T-helper 1 cell treated with Interleukin-12 subunit alpha and Interleukin-12 subunit beta and Interleukin-4 antibody, amounts not matched to agents 30 μg/mL and 1 μg/mL, for 36 hours (primary cell): ENCODE measurements around the gene GRK3.
"Not testable (repeated sequence)": the region's sequence is repeated elsewhere in the genome, so short reads cannot be mapped to it uniquely, and the experiment has no call there.

Source experiments
- H3K27ac Mint-ChIP-seq: one replicate; pipeline ENCODE4 v1.8.0; 2021; ENCODE audit warnings: mild to moderate bottlenecking, mixed read lengths
- H3K27me3 Mint-ChIP-seq: one replicate; pipeline ENCODE4 v1.8.0; 2021; ENCODE audit warnings: low read depth, mixed read lengths
- H3K36me3 Mint-ChIP-seq: one replicate; pipeline ENCODE4 v1.8.0; 2021; ENCODE audit warnings: low read depth, mixed read lengths
- H3K4me1 Mint-ChIP-seq: one replicate; pipeline ENCODE4 v1.8.0; 2021; ENCODE audit warnings: low read depth, mixed read lengths
- H3K4me3 Mint-ChIP-seq: one replicate; pipeline ENCODE4 v1.8.0; 2021; ENCODE audit warnings: mild to moderate bottlenecking, moderate library complexity, mixed read lengths
- H3K9me3 Mint-ChIP-seq: one replicate; pipeline ENCODE4 v1.8.0; 2021; ENCODE audit warnings: mixed read lengths

GRK3 gene

DNA sequence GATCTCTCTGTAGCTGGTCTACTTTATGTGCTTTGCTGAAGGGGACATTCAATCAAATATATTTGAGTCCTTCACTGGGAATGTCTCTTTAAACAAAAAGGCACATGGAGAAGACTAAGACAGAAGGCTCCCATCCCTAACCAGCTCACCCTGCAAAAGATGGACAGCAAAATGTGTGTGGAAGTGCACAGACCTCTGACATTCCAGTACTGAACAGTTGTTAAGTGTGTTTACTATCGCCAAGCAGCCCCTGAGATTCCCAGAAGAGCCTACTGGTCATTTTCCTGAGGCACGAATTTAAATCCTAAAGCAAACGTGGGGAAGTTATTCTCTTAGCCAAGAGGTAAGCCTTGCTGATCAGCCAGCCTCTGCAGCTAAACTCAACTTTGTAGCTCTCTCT lies 50.3 kb downstream of the GRK3 start:
- H3K4me1 Mint-ChIP-seq: peaks cover 17% of the 10 kb centered on the region
- H3K36me3 Mint-ChIP-seq: peaks cover 38% of the 10 kb centered on the region
- not testable (repeated sequence) for H3K4me3 Mint-ChIP-seq, H3K27ac Mint-ChIP-seq, H3K27me3 Mint-ChIP-seq
- peaks cover 21% of the 10 kb centered on the region for H3K9me3 Mint-ChIP-seq

DNA sequence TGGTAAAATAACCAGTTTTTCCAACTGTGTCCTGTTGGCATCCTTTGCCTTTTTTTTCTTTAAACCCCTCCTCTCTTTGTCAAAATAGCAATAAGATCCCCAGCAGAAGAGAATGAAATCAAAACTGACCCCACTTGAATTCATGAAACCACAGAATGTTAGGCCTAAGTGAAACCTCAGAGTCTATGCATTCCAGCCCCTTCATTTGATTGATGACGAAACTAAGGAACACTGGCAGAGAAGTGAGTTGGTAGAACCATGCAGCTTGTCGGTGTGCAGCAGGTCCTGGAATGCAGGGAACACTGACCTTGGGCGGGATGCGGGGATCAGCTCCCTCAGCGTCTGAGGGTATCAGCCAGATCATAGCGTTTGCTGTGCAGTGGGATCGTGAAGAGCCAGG lies 57.5 kb downstream of the GRK3 start:
- H3K27ac Mint-ChIP-seq: no peak overlapping the region
- H3K9me3 Mint-ChIP-seq: no peaks in the 10 kb centered on the region
- H3K27me3 Mint-ChIP-seq: no peaks in the 10 kb centered on the region
- H3K36me3 Mint-ChIP-seq: peaks cover 14% of the 10 kb centered on the region
- H3K4me1 Mint-ChIP-seq: peaks cover 48% of the 10 kb centered on the region
- no peak overlapping the region for H3K4me3 Mint-ChIP-seq

DNA sequence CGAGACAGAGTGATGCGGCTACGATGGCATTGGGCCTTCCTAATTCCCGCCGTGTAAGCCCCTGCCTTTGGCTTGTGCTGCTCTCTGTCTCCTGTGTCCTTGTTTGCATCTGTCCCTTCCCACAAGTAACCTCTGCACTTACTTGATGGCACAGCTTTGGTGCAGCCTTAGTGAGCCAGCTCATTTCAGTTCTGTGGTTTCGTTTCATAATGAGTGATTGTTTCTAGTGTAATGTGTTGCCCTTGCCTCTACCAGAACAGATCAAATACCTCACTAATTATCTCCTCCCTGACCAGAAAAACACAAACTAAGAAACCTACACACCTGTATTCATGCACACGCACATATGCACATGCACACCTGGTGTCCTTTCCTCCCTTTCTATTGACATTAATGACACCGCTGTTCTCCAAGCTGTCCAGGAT lies 58.8 kb downstream of the GRK3 start:
- Mint-ChIP-seq H3K36me3 (peaks cover 14% of the 10 kb centered on the region), H3K4me1 (peaks cover 44% of the 10 kb centered on the region), H3K4me3 (no peak overlapping the region), H3K27me3 (no peaks in the 10 kb centered on the region), H3K9me3 (no peaks in the 10 kb centered on the region), H3K27ac (peak overlapping the region; percentile 16)

DNA sequence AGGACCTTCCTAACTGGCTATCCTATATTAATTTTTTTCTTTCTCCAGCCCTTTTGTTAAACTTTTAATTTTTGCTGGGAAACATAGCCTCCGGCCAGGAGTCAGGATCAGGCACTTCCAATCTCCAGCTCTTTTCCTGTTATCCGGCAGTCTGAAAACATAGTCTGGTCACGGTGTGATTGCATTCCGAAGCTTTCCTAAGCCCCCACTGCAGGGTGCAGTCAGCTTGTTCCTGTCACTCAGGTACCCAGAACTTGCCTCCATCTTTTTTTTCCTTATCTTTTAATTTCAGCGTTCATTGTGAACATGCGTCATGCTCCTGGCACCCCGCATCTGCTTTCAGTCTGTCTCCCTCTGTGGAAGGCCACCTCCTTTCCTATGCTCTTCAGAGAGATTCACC lies 59.4 kb downstream of the GRK3 start:
- H3K4me3 Mint-ChIP-seq: no peak overlapping the region
- H3K27me3 Mint-ChIP-seq: no peaks in the 10 kb centered on the region
- peaks cover 40% of the 10 kb centered on the region for H3K4me1 Mint-ChIP-seq
- peak overlapping the region; percentile 16 for H3K27ac Mint-ChIP-seq
- peaks cover 10% of the 10 kb centered on the region for H3K36me3 Mint-ChIP-seq
- H3K9me3 Mint-ChIP-seq: no peaks in the 10 kb centered on the region

DNA sequence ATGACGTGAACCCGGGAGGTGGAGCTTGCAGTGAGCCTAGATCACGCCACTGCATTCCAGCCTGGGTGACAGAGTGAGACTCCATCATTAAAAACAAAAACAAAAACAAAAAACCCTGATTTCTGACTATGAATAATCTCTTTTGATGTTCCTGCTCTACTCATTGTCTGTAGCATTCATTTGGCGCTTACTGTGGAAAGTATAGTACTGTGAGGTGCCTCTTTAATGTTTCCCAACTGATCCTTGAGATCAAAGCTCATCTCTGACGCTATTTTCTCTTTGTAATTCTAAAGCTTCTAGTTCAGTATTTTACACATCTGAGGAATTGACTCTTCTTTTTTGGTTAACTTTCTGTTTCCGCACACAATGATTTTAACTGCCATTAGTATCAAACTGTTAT lies 60.0 kb downstream of the GRK3 start:
- Mint-ChIP-seq H3K36me3 (peaks cover 8% of the 10 kb centered on the region), H3K9me3 (no peaks in the 10 kb centered on the region)

DNA sequence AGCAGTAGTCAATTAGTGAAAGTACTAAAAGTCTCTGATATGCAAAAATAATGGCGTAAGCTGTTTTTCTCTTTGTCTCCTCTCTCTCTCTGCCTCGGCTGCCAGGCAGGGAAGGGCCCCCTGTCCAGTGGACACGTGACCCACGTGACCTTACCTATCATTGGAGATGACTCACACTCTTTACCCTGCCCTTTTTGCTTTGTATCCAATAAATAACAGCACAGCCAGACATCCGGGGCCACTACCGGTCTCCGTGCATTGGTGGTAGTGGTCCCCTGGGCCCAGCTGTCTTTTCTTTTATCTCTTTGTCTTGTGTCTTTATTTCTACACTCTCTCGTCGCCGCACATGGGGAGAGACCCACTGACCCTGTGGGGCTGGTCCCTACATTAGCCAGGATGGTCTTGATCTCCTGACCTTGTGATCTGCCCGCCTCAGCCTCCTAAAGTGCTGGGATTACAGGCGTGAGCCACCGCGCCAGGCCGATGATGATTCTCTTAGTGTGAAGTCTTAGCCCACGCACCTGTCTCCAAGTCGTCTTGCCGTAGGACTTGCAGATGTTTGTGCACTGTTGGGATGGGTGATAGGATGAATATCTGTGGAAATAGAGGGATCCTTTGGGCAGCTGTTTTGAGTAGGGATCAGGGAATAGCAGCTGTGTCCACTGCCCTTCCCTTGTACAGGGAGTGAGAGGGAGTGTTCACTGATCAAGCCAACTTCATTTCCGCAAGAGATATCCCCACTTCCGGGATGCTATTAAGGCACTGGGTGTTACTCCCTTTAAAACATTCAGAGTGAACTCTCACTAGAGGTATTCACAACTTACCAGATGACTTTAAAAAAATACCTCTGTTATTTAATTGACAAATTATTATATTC lies 61.5 kb downstream of the GRK3 start:
- not testable (repeated sequence) for H3K27ac Mint-ChIP-seq, H3K4me3 Mint-ChIP-seq, H3K36me3 Mint-ChIP-seq

More for the DNA sequence above, 60.0 kb downstream of the GRK3 start:
- Mint-ChIP-seq H3K4me1 (peaks cover 37% of the 10 kb centered on the region), H3K4me3 (no peak overlapping the region), H3K27ac (no peak overlapping the region), H3K27me3 (no peaks in the 10 kb centered on the region)

DNA sequence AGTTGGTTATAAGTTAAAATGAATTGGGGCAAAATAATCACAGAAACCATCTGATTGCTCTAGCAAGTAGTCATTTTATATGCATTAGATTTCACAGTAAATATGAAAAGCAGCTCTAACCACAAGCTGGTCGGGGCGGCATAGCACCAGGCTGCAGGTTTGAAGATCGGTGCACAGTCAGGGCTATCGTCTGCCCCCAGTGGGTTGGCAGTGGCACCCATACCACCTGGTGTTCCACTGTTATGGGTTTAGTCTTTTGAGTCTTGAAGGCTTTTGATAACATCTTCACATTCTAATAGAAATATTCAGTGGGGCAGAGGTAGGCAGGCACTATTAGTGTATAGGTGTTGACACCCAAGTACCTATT lies 62.1 kb downstream of the GRK3 start:
- Mint-ChIP-seq H3K9me3 (no peaks in the 10 kb centered on the region), H3K27me3 (no peaks in the 10 kb centered on the region), H3K36me3 (peaks cover 7% of the 10 kb centered on the region), H3K4me1 (peaks cover 30% of the 10 kb centered on the region), H3K27ac (no peak overlapping the region), H3K4me3 (no peak overlapping the region)

More for the DNA sequence above, 61.5 kb downstream of the GRK3 start:
- H3K9me3 Mint-ChIP-seq, H3K27me3 Mint-ChIP-seq: not testable (repeated sequence)
- H3K4me1 Mint-ChIP-seq: peaks cover 30% of the 10 kb centered on the region

DNA sequence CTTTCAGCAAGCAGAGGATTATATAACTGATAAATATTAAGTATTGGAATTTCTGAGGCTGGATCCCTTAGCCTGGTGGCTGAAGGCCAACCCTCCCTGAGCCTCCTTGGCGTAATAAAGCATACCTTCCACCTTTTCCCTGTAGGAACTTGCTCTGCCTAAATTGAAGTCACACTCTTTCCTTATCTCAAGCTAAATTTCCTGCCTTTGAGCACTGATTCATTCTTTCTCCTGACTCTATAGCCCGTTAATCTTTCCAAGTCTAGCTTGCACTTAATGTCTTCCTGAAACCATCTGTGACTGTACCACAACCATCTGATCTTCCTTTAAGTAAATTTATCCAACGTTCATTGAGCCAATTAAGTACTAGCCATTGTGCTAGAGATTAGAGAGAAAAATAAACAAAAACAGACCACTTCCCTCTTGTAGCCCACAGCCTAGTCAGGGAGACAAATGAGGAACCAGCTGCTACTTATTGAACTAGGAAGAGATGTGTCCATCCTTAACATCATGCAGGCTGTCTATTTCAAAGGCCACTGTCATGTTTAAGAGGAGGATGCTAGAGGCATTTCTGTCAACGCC lies 62.9 kb downstream of the GRK3 start:
- Mint-ChIP-seq H3K9me3 (no peaks in the 10 kb centered on the region), H3K27ac (no peak overlapping the region), H3K36me3 (peaks cover 7% of the 10 kb centered on the region), H3K4me3 (no peak overlapping the region), H3K4me1 (peaks cover 24% of the 10 kb centered on the region), H3K27me3 (no peaks in the 10 kb centered on the region)

DNA sequence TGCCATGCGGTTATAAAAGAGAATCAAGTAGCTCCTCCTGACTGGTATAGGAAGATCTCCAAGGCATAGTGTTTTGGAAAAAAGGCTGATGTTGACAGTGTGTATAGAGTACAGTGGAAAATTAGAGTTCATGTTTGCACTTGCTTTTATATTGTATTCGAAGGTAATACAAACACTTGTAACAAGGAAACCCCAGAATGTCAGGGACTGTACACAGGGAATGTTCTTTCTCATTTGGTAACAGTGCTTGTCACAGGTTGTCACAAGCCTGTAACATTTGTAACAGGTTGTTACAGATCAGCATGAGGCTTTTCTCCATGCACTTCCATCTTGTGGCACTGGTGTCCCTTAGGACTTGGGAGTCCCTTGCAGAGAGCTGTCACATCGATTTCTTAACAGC lies 64.0 kb downstream of the GRK3 start:
- peaks cover 4% of the 10 kb centered on the region for H3K36me3 Mint-ChIP-seq
- H3K9me3 Mint-ChIP-seq: no peaks in the 10 kb centered on the region
- H3K4me3 Mint-ChIP-seq: no peak overlapping the region
- H3K27me3 Mint-ChIP-seq: no peaks in the 10 kb centered on the region
- H3K27ac Mint-ChIP-seq: no peak overlapping the region
- H3K4me1 Mint-ChIP-seq: peaks cover 16% of the 10 kb centered on the region

DNA sequence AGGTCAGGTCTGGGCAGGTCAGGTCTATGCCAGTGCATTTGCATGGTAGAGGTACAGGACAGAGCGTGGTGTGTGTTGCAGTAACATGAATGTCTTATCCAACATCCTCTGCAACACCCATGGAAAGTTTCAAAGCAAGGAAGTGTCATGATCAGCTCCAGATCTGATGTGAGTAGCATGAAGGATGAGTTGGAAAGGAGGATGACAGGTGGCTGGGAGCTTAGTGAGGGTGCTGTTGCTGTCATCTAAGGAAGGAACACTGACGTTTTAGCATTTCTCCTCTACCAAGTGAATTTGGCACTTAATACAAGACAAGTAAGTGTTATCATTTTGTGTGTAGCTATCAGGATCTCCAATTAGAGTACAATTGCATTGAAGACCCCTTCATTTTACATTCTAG lies 65.1 kb downstream of the GRK3 start:
- Mint-ChIP-seq H3K4me3 (no peak overlapping the region), H3K27ac (no peak overlapping the region), H3K9me3 (no peaks in the 10 kb centered on the region), H3K27me3 (no peaks in the 10 kb centered on the region), H3K4me1 (peaks cover 12% of the 10 kb centered on the region), H3K36me3 (no peaks in the 10 kb centered on the region)

DNA sequence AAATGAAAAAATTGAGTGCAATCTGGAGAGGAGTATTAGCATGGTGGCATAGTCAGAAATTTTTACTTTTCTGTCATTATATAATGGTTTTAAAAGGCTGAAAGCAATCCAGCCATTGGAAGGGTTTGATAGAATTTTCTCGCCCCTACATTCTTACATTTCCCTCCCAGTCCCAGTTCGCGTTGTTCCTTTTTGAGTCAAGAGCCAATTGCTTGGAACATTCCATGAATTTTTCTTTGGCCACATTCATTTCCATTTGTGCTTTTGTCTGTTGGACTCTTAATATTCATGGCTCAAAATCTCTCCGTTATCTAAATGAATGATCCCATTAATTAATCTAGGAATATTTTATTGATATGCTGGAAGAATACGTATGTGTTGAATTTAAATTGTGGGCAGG lies 66.0 kb downstream of the GRK3 start:
- Mint-ChIP-seq H3K4me3 (no peak overlapping the region), H3K4me1 (peaks cover 11% of the 10 kb centered on the region), H3K9me3 (no peaks in the 10 kb centered on the region), H3K36me3 (no peaks in the 10 kb centered on the region), H3K27me3 (no peaks in the 10 kb centered on the region), H3K27ac (no peak overlapping the region)

DNA sequence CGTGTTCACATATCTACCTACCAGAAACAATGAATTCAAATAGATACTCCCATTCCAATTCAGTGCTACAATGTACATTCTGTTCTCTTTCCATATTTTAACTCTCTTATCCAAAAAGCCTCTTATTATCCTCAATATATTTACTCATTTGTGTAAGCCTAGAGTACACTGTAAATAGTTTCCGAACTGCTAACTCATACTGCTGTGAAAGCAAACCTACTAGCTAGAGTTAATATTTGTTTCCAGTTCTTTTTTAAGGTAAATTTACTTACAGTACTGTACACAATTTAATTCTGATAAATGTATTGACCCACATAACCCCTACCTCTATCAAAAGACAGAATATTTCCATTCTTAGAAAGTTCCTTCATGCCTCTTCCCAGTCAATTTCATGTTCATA lies 71.8 kb downstream of the GRK3 start:
- Mint-ChIP-seq H3K9me3 (peaks cover 22% of the 10 kb centered on the region), H3K4me1 (peaks cover 6% of the 10 kb centered on the region), H3K4me3 (no peak overlapping the region), H3K27ac (no peak overlapping the region), H3K36me3 (peaks cover 27% of the 10 kb centered on the region), H3K27me3 (no peaks in the 10 kb centered on the region)

DNA sequence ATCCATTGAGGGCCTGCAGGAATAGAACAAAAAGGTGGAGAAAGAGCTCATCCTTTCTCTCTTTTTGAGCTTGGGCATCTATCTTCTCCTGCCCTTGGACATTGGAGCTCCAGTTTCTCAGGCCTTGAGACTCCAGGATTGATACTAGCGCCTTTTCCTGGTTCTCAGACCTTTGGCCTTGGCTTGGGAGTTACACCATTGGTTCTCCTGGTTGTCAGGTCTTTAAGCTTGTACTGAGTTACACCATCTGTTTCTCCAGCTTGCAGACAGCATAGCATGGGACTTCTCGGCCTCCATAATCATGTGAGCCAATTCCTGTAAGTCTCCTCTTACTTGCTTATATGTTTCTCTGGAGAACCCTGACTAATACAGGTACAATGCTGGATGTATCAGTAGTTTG lies 72.6 kb downstream of the GRK3 start:
- Mint-ChIP-seq H3K4me1 (peaks cover 11% of the 10 kb centered on the region), H3K36me3 (peaks cover 30% of the 10 kb centered on the region), H3K9me3 (peaks cover 22% of the 10 kb centered on the region), H3K4me3 (no peak overlapping the region), H3K27me3 (no peaks in the 10 kb centered on the region), H3K27ac (no peak overlapping the region)

DNA sequence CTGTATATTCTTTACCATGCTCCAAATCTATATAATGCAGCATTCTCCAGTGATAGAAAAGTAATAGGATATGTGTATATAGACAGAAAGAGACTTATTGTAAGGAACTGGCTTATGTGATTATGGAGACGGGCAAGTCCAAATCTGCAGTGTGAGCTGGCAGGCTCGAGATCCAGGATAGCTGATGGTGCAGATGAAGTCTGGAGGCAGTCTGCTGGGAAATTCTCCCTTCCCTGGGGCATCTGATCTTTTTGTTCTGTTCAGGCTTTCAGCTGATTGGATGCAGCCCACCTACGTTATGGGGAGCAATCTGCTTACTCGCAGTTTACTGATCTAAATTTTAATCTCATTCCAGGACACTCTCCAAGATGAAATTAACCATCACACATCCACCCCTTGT lies 73.2 kb downstream of the GRK3 start:
- H3K9me3 Mint-ChIP-seq: peaks cover 22% of the 10 kb centered on the region
- H3K4me3 Mint-ChIP-seq: no peak overlapping the region

DNA sequence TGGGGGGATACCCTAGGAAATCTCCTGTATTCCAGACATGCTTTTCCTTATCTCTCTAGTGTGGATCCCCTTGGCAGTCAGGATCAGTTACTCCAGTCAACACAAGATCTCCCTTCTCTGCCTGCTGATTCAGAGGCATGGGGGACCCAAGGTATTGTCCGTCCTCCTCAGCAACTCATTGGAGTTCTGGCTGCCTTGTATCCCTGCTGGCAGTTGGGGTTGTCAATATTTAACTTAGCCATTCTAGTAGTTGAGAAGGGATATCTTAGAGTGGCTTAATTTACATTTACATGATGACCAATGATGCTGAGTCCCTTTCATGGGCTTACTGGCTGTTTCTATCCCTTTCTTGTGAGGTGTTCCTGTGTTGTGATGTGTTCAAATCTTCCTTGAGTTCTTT lies 74.2 kb downstream of the GRK3 start:
- Mint-ChIP-seq H3K27me3 (no peaks in the 10 kb centered on the region), H3K4me3 (no peak overlapping the region), H3K27ac (no peak overlapping the region), H3K4me1 (peaks cover 14% of the 10 kb centered on the region), H3K9me3 (peaks cover 22% of the 10 kb centered on the region), H3K36me3 (peaks cover 34% of the 10 kb centered on the region)

More for the DNA sequence above, 73.2 kb downstream of the GRK3 start:
- Mint-ChIP-seq H3K27ac (no peak overlapping the region), H3K36me3 (peaks cover 33% of the 10 kb centered on the region), H3K4me1 (peaks cover 14% of the 10 kb centered on the region), H3K27me3 (no peaks in the 10 kb centered on the region)
